Posterior vena cava (tissue), 2 donors: ENCODE data around the gene F7. TPM values are rescaled to one million over a fixed set of nuclear protein-coding genes. Genes with fewer than 3 reads are reported as not detected.
"Not testable (repeated sequence)": the region's sequence is repeated elsewhere in the genome, so short reads cannot be mapped to it uniquely, and the experiment has no call there.

Experiments
- DNase-seq: peaks from one replicate; pipeline ENCODE4 v3.0.0-alpha.2; 2020; ENCODE audit warnings: low spot score
- intact Hi-C, 2 donors: fragments of 100-400 bp; cut with DNase I; formaldehyde crosslinking; loops; one replicate each; pipeline versions ENCODE4 v1.14.1 to v1.14.2; 2022 to 2023
- total RNA-seq, 2 donors: library from RNA; stranded (reverse); fragmentation: NEBNext Ultra II Directional; extraction: Animal tissue kit (Norgen Biotek cat#: 25700); gene quantifications; one replicate each; pipeline ENCODE4 v1.2.1, GENCODE V29; 2021
- donor health status: DM: yes; HTN: yes; CAD: no.
- donor health status: DM: yes; HTN: yes; CAD: no.

The F7 gene
- total RNA-seq, 2 donors from 2014 or later, result 0.10 TPM; not detected in 1

DNA sequence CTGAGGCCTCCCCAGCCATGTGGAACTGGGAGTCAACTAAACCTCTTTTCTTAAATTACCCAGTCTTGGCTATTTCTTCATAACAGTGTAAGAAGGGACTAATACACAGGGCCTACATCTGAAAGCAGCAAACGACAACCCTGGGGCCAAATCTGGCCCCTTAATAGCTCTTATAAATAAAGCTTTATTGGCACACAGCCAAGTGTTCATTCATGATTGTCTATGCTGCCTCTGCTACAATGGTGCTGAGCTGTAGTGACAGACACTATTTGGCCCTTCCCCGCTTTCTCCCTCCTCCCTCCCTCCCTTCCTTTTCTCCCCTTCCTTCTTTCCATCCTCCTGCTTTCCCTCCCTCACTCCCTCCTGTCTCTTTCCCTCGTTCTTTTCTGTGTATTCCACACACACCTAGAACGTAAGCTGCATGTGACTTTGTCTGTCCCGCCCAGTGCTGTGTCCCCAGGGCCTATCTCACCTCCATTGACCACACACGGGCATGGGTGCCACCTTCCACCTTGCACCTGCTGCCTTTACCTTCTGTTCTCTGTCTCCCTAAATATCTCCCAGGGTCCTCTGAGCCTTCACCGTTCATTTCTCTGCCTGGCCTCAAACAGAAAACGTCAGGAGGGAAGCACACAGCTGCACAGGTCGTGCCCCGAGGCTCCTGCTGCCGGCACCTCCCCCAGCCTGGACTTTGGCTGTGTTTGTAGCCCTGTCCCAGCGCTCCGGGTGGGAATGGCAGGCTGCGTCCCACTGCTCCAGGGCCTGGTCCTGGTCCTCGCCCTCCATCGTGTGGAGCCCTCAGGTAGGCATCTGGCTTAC lies 52.5 kb downstream of the F7 start, which contains the start of gene PROZ:
TSS of gene PROZ (plus strand) at position 720 of the 819 bp plus-strand sequence. CDS start at position 733, 13 bp downstream.
- intact Hi-C loops, result no loop called here
- DNase-seq, result no peak

DNA sequence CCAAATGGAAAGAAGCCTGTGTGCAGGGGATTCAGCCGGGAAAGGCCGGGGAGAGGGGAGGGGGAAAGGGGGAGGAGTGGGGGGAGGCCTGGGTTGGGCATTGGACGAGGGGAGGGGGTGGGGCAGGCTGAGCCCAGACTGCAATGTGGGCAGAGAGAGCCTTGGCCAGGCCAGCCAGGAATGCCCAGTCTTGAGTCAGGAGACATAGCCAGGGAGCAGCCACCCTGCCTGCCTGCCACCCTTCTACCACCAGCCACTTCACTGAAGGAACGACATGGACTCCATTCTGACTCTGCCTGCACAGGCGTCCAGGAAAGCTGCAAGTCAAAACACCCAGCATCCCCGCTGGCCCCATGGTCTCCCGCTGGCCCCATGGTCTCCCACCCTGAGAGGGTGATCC lies 53.4 kb downstream of the F7 start:
- intact Hi-C loops, result no loop called here
- DNase-seq, result no peak

DNA sequence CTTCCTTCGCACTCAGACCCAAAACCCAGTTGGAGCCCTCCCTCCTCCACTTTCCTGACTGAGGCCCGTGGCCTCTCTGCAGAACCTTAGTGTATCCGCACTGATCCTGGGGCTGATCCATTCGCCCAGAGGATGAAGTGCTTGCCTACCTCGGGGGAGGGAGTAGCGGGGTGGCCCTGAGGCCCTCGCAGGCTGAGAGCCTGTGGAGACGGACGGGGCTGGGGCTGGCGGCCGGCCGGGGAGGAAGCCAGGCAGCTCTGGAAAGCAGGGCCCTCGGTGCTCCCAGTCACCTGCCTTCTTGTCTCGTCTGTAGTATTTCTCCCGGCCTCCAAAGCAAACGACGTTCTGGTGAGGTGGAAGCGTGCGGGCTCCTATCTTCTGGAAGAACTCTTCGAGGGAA lies 54.1 kb downstream of the F7 start:
- intact Hi-C loops, result no loop called here
- DNase-seq, result no peak

DNA sequence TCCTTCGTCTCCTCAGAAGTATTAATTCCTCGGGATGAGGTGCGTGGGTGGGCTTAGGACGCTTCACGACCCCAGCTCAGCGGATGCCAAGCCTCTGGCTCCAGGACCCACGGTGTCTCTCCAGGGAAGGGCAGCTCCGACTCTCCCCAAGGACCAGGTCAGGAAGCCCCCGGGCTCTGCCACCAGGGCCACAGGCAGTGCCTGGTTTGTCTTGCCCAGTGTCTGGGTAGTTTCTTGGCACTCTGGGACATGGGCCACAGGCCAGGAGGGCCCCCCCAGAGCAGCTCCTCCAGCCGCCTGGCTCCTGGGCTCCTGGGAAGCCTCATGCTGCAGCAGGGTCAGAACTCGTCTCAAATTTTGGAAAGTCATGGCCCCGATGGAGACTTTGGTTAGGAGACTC lies 55.4 kb downstream of the F7 start:
- no peak for DNase-seq
- intact Hi-C loops, result no loop called here

DNA sequence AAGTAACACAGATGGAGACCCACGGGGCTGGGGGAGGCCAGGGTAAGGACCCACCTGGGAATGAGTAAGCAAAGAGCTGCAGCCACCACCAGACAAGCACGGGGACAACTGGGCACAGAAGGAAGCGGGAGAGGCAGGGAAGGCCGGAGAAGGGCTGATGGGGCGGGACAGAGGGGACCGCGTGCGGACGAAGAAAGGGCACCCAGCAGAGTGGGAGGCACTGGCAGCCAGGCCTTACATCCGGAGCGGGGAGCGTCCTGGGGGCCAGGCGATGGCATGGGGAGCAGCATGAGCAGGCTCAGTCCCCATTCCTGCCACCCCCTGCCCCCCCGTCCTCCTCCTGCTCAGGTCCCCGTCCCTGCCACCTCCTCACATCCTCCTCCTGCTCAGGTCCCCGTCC lies 55.8 kb downstream of the F7 start:
- DNase-seq, result no peak
- intact Hi-C loops, result no loop called here

DNA sequence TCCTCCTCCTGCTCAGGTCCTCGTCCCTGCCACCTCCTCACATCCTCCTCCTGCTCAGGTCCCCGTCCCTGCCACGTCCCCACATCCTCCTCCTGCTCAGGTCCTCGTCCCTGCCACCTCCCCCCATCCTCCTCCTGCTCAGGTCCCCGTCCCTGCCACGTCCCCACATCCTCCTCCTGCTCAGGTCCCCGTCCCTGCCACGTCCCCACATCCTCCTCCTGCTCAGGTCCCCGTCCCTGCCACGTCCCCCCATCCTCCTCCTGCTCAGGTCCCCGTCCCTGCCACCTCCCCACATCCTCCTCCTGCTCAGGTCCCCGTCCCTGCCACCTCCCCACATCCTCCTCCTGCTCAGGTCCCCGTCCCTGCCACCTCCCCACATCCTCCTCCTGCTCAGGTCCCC lies 56.4 kb downstream of the F7 start:
- DNase-seq, intact Hi-C loops: not testable (repeated sequence)

DNA sequence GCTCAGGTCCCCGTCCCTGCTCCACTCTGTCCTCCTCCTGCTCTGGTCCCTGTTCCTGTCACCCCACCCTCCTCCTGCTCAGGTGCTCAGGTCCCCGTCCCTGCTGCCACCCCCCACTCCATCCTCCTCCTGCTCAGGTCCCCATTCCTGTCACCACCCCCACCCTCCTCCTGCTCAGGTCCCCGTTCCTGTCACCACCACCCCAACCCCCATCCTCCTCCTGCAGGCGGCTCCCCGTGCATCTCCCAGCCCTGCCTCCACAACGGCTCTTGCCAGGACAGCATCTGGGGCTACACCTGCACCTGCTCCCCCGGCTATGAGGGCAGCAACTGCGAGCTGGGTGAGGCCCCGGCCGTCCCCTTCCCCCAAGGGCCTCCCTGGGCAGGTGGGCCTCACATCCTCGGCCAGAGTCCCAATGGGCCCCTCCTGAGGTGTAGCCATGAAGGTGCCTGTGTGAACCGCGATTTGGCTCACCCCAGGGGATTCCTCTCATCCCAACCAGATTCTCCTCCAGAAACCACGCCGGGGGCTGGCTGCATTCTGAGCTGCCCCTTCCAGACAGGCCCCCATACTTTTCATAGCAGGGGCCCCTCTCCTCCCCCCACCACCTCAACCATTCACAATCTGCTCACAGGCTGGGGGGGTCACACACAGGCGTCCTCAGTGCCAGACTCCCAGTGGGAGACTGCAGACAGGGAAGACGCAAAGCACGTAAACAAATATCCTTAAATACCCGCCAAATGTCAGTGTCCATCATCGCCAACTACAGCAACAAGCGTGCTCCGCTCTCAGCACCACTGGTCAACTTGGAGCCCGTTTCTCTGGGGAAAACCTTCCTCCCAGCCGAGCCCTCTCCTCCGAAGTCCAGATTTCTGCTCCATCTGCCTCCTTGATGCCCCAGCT lies 57.4 kb downstream of the F7 start:
- DNase-seq, result no peak
- intact Hi-C loops, result no loop called here

DNA sequence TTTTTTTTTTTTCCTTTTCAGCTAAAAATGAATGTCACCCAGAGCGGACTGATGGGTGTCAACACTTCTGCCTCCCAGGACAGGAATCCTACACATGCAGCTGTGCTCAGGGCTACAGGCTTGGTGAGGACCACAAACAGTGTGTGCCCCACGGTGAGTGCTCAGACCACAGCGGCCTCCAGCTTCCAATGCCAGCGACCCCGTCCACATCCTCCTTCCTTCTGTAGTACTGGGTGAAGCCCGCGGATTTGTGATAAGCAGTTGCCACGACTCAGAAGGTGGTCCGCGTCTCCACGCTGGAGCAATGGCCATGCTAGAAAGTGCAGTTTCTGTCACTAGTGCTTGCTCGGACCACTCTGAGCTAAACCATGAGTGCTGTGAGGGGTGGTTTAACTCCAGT lies 58.9 kb downstream of the F7 start:
- intact Hi-C loops, result no loop called here
- no peak for DNase-seq

DNA sequence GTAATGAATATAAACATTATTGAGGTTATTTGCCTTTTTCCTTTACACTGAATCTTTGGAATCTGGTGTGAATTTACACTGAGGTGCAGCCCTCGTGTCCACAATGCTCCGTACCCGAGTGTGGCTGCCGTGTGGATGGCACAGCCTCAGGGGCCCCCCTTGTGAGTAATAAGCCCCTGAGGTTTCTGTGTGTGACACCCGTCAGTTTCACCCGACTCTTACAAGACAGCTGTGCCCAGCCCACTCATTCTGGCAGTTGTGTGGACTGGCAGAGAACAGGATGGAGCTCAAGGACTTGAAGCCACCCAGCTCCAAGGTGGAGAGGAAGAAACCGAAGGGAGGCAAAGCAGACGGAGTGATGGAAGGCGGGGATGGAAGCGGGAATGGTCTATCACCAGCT lies 60.7 kb downstream of the F7 start:
- DNase-seq, result no peak
- intact Hi-C loops, result no loop called here

DNA sequence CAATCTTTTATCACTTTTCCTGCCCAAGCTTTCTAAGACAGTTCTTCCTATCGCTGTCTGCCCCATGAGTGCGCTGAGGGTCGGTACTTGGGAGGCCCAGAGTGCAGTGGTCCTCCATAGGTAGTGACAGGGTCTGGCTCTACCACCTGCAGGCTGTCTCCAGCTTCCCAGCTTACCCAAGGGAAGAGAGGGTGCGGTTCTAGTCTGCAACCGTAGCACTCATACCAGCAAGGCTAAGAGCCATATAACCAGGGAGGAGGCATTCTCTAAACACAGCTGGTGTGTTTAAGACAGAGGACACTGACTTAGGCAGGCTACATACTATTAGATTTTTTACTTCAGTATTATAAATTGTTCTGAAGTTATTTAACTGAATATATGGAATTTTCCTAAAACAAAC lies 61.1 kb downstream of the F7 start:
- intact Hi-C loops, result no loop called here
- DNase-seq, result no peak

DNA sequence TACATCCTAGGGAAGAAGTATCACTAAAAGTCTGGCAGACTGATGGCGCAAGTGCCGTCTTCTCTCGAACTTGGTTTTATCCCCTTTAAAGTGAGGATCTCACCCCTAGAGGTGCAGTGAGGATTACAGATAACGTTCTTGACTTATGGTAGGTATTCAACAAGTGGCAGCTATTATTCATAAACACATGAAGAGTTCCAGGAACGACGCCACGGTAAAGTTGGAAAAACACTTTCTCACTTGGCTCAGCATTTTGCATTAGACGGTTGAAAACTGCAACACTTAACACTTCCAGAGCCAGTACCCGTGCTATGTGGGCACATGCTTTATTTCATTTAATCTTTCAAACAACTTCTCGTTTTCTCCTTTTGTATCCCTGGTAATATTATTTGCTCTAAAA lies 61.6 kb downstream of the F7 start:
- intact Hi-C loops, result no loop called here
- DNase-seq, result no peak

DNA sequence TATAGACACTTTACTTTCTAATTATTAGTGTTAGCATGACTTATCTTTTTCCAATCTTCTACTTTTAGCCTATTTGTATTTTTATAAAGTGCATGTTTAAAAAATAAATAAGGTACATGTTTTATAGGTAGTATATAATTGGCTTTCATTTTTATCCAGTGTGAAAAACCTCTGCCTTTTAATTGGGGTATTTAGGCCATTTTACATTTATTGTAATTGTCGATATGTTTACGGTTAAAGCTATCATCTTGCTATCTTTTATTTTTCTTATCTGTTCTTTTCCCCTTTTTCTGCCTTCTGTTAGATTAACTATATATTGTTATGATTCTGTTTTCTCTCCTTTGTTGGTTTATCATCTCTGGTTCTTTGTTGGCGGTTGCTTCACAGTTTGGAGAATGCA lies 62.0 kb downstream of the F7 start:
- intact Hi-C loops, result no loop called here

DNA sequence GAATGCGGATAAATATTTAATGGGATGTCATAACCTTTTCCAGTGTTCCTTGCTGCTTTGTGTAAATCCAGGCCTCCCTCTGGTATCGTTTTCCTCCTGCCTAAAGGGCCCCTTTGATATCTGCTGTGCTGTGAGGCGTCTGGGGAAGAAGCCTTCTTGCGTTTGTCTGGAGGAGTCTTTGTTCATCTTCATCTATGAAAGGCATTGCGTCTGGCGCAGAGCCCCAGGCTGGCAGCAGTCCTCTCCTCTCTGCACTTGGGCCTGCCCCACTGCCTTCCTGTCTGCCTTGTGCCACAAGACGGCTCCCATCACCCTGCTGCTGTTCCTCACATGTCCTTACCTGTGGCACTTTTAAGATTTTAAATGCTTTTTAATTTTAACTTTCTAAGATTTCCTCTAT lies 62.6 kb downstream of the F7 start:
- DNase-seq, result no peak
- intact Hi-C loops, result no loop called here

More for the DNA sequence above, 62.0 kb downstream of the F7 start:
- no peak for DNase-seq

DNA sequence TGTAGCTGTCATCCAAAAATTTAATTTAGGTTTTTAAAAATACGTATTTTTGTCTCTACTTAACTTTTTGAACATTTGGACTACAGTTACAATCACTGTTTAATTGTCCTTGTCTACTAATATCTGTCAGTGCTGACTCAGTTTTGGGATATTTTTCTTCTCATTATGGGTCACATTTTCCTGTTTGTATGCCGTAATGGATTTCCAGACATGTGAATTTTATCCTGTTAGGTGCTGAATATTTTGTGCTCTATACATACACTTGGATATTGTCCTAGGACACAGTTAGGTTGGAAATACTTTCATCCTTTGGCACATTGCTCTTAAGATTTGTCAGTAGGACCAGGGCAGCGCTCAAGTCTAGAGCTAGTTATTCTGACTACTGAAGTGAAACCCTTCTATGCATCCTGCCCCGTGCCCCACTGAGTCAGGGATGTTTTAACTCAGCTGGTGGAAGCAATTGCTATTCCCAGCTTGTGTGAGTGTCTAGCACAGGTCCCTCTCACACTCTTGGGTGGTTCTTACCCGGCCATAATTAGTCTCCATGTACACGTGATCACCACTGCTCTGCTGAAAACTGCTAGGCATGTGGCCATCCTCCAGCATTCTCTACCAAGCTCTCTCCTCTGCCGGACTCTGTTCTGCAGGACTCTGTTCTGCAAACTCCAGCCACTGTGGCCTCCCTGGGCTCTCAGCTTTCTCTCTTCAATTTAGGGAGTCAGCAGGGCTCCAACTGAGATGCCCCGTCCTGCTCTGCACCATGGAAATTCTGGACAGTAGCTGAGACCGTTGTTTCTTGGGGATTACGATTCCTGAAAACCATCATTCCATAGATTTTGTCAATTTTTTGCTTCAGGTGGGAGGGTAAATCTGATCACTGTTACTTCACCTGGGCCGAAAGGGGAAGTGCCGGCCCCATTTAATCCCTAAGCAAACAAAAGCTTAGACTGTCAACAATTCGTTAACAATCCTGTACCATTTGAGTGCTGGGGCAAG lies 64.0 kb downstream of the F7 start:
- no peak for DNase-seq
- intact Hi-C loops, result no loop called here

Other genes with a start within 250 kb of the F7 start
- 10 to 100 TPM; 28.6 to 33.1 TPM for gene MCF2L, start 136.6 kb upstream of the F7 start, total RNA-seq
- 10 to 100 TPM; 19.8 to 48.4 TPM for gene F10, start 17.0 kb downstream of the F7 start, total RNA-seq
- not detected for gene PROZ, start 52.9 kb downstream of the F7 start, total RNA-seq
- 10 to 100 TPM; 31.4 to 32.2 TPM for gene PCID2, start 102.9 kb downstream of the F7 start, total RNA-seq
- gene CUL4A, start 103.8 kb downstream of the F7 start, total RNA-seq, result 10 to 100 TPM; 57.5 to 58.5 TPM
- gene LAMP1, start 191.4 kb downstream of the F7 start, total RNA-seq, result 100 to 1,000 TPM; 146 to 197 TPM